Measurements from ENCODE around the gene PACRG. TPM values are rescaled to one million over a fixed set of nuclear protein-coding genes. Genes with fewer than 3 reads are reported as not detected.

PACRG gene
- total and polyA plus RNA-seq, 9 donors = 2.5 to 33.1 (median 3.8) TPM

DNA sequence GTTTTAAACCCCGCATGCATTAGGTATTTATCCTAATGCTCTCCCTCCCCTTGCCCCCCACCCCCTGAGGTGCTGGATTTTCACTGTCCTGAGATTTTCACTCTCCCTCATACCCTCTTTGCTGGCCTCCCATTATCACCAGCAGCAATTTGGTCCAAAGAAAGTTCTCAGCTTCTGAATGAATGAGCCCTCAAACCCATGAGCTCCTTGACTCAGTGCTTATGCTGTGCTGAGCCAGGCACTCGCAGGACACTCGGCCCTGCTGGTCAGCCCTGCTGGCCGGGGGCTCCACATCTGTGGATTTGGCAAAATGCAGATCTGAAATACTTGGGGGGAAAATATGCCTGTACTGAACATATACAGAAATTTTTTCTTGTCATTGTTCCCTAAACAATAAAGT lies 533.6 kb downstream of the PACRG start:
- no peak overlapping the region for H3K4me3 ChIP-seq
- intact Hi-C loops (cut with DNase I) = no loop called here
- 80 to 85% (median 83%) methylated on average over 4 of the region's 4 CpGs for WGBS, 3 donors

DNA sequence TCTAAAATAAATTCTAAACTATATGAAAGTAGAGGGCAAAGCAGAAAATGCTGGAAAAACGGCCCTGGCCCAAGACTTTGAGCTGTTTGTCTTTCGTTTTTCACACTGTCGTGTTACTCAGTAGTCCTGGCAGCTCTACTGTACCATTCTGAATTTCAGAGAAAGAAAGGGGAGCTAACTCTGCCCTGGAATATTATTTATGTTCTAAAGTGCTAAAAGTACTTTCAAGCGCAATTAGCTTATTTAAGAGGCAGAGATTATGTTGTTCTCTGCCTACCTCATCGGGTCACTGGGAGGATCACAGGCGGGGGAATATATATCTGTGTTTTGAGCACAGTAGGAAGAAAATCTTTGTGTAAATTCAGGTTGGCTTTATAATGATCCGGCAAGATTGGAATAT lies 534.3 kb downstream of the PACRG start:
- Histone ChIP-seq H3K36me3 (no peaks in the 10 kb centered on the region), H3K27ac (no peak overlapping the region), H3K27me3 (no peaks in the 10 kb centered on the region), H3K4me1 (ENCODE audit: insufficient read depth) (peaks cover 1% of the 10 kb centered on the region), H3K4me3 (no peak overlapping the region), H3K9me3 (no peaks in the 10 kb centered on the region)
- no peak for DNase-seq
- intact Hi-C loops (cut with DNase I) = no loop called here
- no peak for TF ChIP-seq EP300 (IDR thresholded peaks at IDR 0.05)
- TF ChIP-seq POLR2A (IDR thresholded peaks at IDR 0.05) = no peak
- TF ChIP-seq, protein P1, sequence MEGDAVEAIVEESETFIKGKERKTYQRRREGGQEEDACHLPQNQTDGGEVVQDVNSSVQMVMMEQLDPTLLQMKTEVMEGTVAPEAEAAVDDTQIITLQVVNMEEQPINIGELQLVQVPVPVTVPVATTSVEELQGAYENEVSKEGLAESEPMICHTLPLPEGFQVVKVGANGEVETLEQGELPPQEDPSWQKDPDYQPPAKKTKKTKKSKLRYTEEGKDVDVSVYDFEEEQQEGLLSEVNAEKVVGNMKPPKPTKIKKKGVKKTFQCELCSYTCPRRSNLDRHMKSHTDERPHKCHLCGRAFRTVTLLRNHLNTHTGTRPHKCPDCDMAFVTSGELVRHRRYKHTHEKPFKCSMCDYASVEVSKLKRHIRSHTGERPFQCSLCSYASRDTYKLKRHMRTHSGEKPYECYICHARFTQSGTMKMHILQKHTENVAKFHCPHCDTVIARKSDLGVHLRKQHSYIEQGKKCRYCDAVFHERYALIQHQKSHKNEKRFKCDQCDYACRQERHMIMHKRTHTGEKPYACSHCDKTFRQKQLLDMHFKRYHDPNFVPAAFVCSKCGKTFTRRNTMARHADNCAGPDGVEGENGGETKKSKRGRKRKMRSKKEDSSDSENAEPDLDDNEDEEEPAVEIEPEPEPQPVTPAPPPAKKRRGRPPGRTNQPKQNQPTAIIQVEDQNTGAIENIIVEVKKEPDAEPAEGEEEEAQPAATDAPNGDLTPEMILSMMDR (IDR thresholded peaks at IDR 0.05) = no peak
- WGBS, 3 donors = 79 to 88% (median 87%) methylated on average over 7 of the region's 7 CpGs

More for the DNA sequence above, 533.6 kb downstream of the PACRG start:
- Histone ChIP-seq H3K9me3 (no peaks in the 10 kb centered on the region), H3K27ac (no peak overlapping the region), H3K36me3 (no peaks in the 10 kb centered on the region), H3K4me1 (ENCODE audit: insufficient read depth) (peaks cover 1% of the 10 kb centered on the region), H3K27me3 (no peaks in the 10 kb centered on the region)
- no peak for DNase-seq
- TF ChIP-seq, protein P1 (IDR thresholded peaks at IDR 0.05) = no peak
- no peak for TF ChIP-seq EP300 (IDR thresholded peaks at IDR 0.05)
- no peak for TF ChIP-seq POLR2A (IDR thresholded peaks at IDR 0.05)

GRCh38 chr6:163263196-163263595 lies 535.4 kb downstream of the PACRG start:
- no peak overlapping the region for H3K4me3 ChIP-seq
- intact Hi-C loops (cut with DNase I) = no loop called here

GRCh38 chr6:163263998-163264661 lies 536.4 kb downstream of the PACRG start:
- Histone ChIP-seq H3K9me3 (no peaks in the 10 kb centered on the region), H3K27ac (no peak overlapping the region), H3K4me1 (ENCODE audit: insufficient read depth) (peaks cover 1% of the 10 kb centered on the region), H3K4me3 (no peak overlapping the region), H3K27me3 (no peaks in the 10 kb centered on the region), H3K36me3 (no peaks in the 10 kb centered on the region)
- 87 to 93% (median 90%) methylated on average over 13 of the region's 13 CpGs for WGBS, 3 donors
- DNase-seq = no peak
- TF ChIP-seq EP300 (IDR thresholded peaks at IDR 0.05) (no peak), POLR2A (IDR thresholded peaks at IDR 0.05) (no peak)
- TF ChIP-seq, protein P1 (IDR thresholded peaks at IDR 0.05) = no peak
- intact Hi-C loops (cut with DNase I) = no loop called here

More at GRCh38 chr6:163263196-163263595, 535.4 kb downstream of the PACRG start:
- no peaks in the 10 kb centered on the region for H3K27me3 ChIP-seq
- WGBS, 3 donors = 80 to 91% (median 86%) methylated on average over 8 of the region's 8 CpGs
- no peaks in the 10 kb centered on the region for H3K9me3 ChIP-seq
- TF ChIP-seq POLR2A (IDR thresholded peaks at IDR 0.05) (no peak), EP300 (IDR thresholded peaks at IDR 0.05) (no peak)
- TF ChIP-seq, protein P1 (IDR thresholded peaks at IDR 0.05) = no peak
- no peak overlapping the region for H3K27ac ChIP-seq
- H3K4me1 ChIP-seq (ENCODE audit: insufficient read depth) = peaks cover 1% of the 10 kb centered on the region
- DNase-seq = no peak
- no peaks in the 10 kb centered on the region for H3K36me3 ChIP-seq

Measured in ovary (tissue), 9 donors.